Muscle of back (tissue), 11 donors: ENCODE results near the gene SIRT5. TPM values are rescaled to one million over a fixed set of nuclear protein-coding genes. Genes with fewer than 3 reads are reported as not detected.

Experiments used
- DNase-seq, 3 donors: peaks; one replicate each; pipeline versions ENCODE4 v3.0.0 to v3.0.0-alpha.2; 2013
- polyA plus RNA-seq, 10 donors: library from polyadenylated mRNA; unstranded; fragments of 120-200 nt; gene quantifications; one replicate each; pipeline ENCODE4 v1.2.1, GENCODE V29; 2013; ENCODE audit not compliant: insufficient read length in 10 of 10

SIRT5 gene
- polyA plus RNA-seq, 10 donors, result 6.9 to 13.0 (median 9.7) TPM

- no peak for DNase-seq
These were observed 56.1 kb downstream of the SIRT5 start for GRCh38 chr6:13630499-13630898.

GRCh38 chr6:13633343-13633742 is 58.9 kb downstream of the SIRT5 start:
- no peak for DNase-seq

- DNase-seq, result no peak
These were observed 61.7 kb downstream of the SIRT5 start for GRCh38 chr6:13635948-13636658.

- DNase-seq, result no peak
These were observed 63.6 kb downstream of the SIRT5 start for GRCh38 chr6:13638014-13638413.

GRCh38 chr6:13638626-13639025 is 64.2 kb downstream of the SIRT5 start:
- DNase-seq, result no peak

GRCh38 chr6:13641315-13641714 is 66.9 kb downstream of the SIRT5 start:
- DNase-seq, result no peak

- no peak for DNase-seq
These were observed 68.7 kb downstream of the SIRT5 start for GRCh38 chr6:13643125-13643524.

- no peak for DNase-seq
These were observed 74.4 kb downstream of the SIRT5 start for GRCh38 chr6:13648850-13649249.

GRCh38 chr6:13649393-13649792 is 75.0 kb downstream of the SIRT5 start:
- DNase-seq, result no peak

- DNase-seq, result no peak
These were observed 78.9 kb downstream of the SIRT5 start for GRCh38 chr6:13653296-13653695.

- DNase-seq, result no peak
These were observed 80.1 kb downstream of the SIRT5 start for GRCh38 chr6:13654496-13654895.

GRCh38 chr6:13655700-13656099 is 81.3 kb downstream of the SIRT5 start:
- no peak for DNase-seq

GRCh38 chr6:13660273-13660672 is 85.9 kb downstream of the SIRT5 start:
- no peak for DNase-seq

GRCh38 chr6:13660893-13661292 is 86.5 kb downstream of the SIRT5 start:
- no peak for DNase-seq

GRCh38 chr6:13661647-13662046 is 87.2 kb downstream of the SIRT5 start:
- no peak for DNase-seq

GRCh38 chr6:13662651-13663334 is 88.4 kb downstream of the SIRT5 start:
- DNase-seq, result no peak

GRCh38 chr6:13663986-13664385 is 89.6 kb downstream of the SIRT5 start:
- DNase-seq, result no peak

Other genes with a start within 250 kb of the SIRT5 start
- gene TBC1D7, start 246.1 kb upstream of the SIRT5 start, polyA plus RNA-seq, result 10 to 100 TPM; 17.0 to 26.1 (median 20.4) TPM
- 1 to 10 TPM; 2.1 to 7.5 (median 3.5) TPM for gene GFOD1, start 87.0 kb upstream of the SIRT5 start, polyA plus RNA-seq
- 10 to 100 TPM; 59.9 to 74.0 (median 63.8) TPM for gene NOL7, start 40.7 kb downstream of the SIRT5 start, polyA plus RNA-seq
- 10 to 100 TPM; 26.8 to 36.7 (median 30.2) TPM for gene RANBP9, start 137.2 kb downstream of the SIRT5 start, polyA plus RNA-seq
- 10 to 100 TPM; 27.0 to 36.6 (median 31.1) TPM for gene MCUR1, start 240.0 kb downstream of the SIRT5 start, polyA plus RNA-seq